DND-41 (cell line): ENCODE measurements around the gene ACAT2.

Experiments
- EZH2 ChIP-seq: IDR thresholded peaks from 3 replicates; pipeline ENCODE4 v1.6.1; 2012; ENCODE audit warnings: borderline replicate concordance, low read depth, mild to moderate bottlenecking, moderate library complexity, low read length, inconsistent platforms; ENCODE audit not compliant: severe bottlenecking
- TF ChIP-seq, protein P1 (sequence below): IDR thresholded peaks from 2 replicates; pipeline ENCODE4 v1.5.1; 2012; ENCODE audit warnings: borderline replicate concordance, low read length, moderate library complexity, mild to moderate bottlenecking; ENCODE audit not compliant: poor library complexity, severe bottlenecking; ENCODE audit errors: extremely low read depth

GRCh38 chr6:159800141-159800865 is 38.5 kb downstream of the ACAT2 start, which contains the start of gene PNLDC1:
- TF ChIP-seq, protein P1, sequence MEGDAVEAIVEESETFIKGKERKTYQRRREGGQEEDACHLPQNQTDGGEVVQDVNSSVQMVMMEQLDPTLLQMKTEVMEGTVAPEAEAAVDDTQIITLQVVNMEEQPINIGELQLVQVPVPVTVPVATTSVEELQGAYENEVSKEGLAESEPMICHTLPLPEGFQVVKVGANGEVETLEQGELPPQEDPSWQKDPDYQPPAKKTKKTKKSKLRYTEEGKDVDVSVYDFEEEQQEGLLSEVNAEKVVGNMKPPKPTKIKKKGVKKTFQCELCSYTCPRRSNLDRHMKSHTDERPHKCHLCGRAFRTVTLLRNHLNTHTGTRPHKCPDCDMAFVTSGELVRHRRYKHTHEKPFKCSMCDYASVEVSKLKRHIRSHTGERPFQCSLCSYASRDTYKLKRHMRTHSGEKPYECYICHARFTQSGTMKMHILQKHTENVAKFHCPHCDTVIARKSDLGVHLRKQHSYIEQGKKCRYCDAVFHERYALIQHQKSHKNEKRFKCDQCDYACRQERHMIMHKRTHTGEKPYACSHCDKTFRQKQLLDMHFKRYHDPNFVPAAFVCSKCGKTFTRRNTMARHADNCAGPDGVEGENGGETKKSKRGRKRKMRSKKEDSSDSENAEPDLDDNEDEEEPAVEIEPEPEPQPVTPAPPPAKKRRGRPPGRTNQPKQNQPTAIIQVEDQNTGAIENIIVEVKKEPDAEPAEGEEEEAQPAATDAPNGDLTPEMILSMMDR, result no peak
- TF ChIP-seq EZH2, result no peak
